Panc1 (cell line): ENCODE measurements around the gene CDX1. TPM values are rescaled to one million over a fixed set of nuclear protein-coding genes. Genes with fewer than 3 reads are reported as not detected.

Experiments
- ATAC-seq: fragments of 200-7000 bp; cut with Tn5 transposase; 2 replicates; pipeline ENCODE4 v1.9.1; 2020; ENCODE audit warnings: mild to moderate bottlenecking, moderate library complexity
- BruUV-seq: library from RNA; stranded (reverse); fragments of 400-500 nt; replicated peaks from 2 replicates; lab custom pipeline; 2021; lab: Mats Ljungman, UMichigan
- CTCF ChIA-PET: fragments of 300-600 bp; sonication (Branson Sonifier 250); formaldehyde crosslinking; loops from one replicate; lab custom pipeline; 2022; ENCODE audit warnings: antibody characterized with exemption; lab: Charles Lee
- POLR2A ChIA-PET: fragments of 300-600 bp; sonication (Branson Sonifier 250); formaldehyde crosslinking; loops from one replicate; lab custom pipeline; 2022; ENCODE audit warnings: antibody characterized with exemption; lab: Charles Lee
- DNase-seq: peaks from one replicate; pipeline ENCODE4 v3.0.0-alpha.2; 2010; ENCODE audit warnings: low read depth, low spot score
- H3K27ac ChIP-seq: 2 replicates; pipeline ENCODE4 v1.5.1; 2011; ENCODE audit warnings: mild to moderate bottlenecking, low read length, inconsistent platforms
- H3K27me3 ChIP-seq: fragments of 200-500 bp; sonication (Bioruptor generic); 2 replicates; pipeline ENCODE4 v1.6.0; 2014; ENCODE audit warnings: low read length, inconsistent platforms; ENCODE audit not compliant: control insufficient read depth, insufficient read depth
- H3K36me3 ChIP-seq: fragments of 200-500 bp; sonication (Bioruptor generic); 2 replicates; pipeline ENCODE4 v1.5.1; 2014; ENCODE audit warnings: inconsistent platforms, mild to moderate bottlenecking, low read length, moderate library complexity; ENCODE audit not compliant: control insufficient read depth, insufficient read depth
- H3K4me1 ChIP-seq: 2 replicates; pipeline ENCODE4 v1.5.1; 2011; ENCODE audit warnings: inconsistent platforms, mild to moderate bottlenecking, low read length, moderate library complexity; ENCODE audit not compliant: control insufficient read depth, insufficient read depth
- H3K4me3 ChIP-seq, 2 experiments: 2 replicates each; pipeline ENCODE4 v1.5.1; 2011 to 2012; ENCODE audit warnings: low read depth in 2 of 2, low read length in 2 of 2, mild to moderate bottlenecking in 2 of 2, inconsistent platforms in 1 of 2, moderate library complexity in 1 of 2
- H3K9me3 ChIP-seq: fragments of 200-500 bp; sonication (Bioruptor generic); 2 replicates; pipeline ENCODE4 v1.5.1; 2014; ENCODE audit warnings: low read depth, mild to moderate bottlenecking, inconsistent platforms, low read length, moderate library complexity; ENCODE audit not compliant: control insufficient read depth, insufficient read depth
- CTCF ChIP-seq: fragments of 450-650 bp; IDR thresholded peaks from 2 replicates; pipeline ENCODE4 v1.5.1; 2017; ENCODE audit warnings: mild to moderate bottlenecking
- POLR2AphosphoS5 ChIP-seq: IDR thresholded peaks from 2 replicates; pipeline ENCODE4 v1.6.1; 2012; ENCODE audit warnings: mild to moderate bottlenecking, low read depth, low read length, moderate library complexity
- REST ChIP-seq, 2 experiments: IDR thresholded peaks; 2 replicates each; pipeline ENCODE4 v1.6.1; 2011 to 2012; ENCODE audit warnings: low read depth in 2 of 2, control low read depth in 1 of 2, low read length in 1 of 2, mild to moderate bottlenecking in 1 of 2, moderate library complexity in 1 of 2; ENCODE audit not compliant: insufficient read depth in 1 of 2
- SIN3A ChIP-seq: IDR thresholded peaks from 2 replicates; pipeline ENCODE4 v1.6.1; 2012; ENCODE audit warnings: low read depth, mild to moderate bottlenecking, low read length, moderate library complexity, borderline replicate concordance; ENCODE audit not compliant: insufficient read depth
- TCF7L2 ChIP-seq: IDR thresholded peaks from 2 replicates; pipeline ENCODE4 v1.6.1; 2011; ENCODE audit warnings: mild to moderate bottlenecking, low read depth, low read length, inconsistent platforms
- in situ Hi-C: cut with HindIII; loops from 2 replicates; pipeline ENCODE4 v1.10.0; 2016; ENCODE audit warnings: low sequenced_read_pairs, low pct_unique_long_range_greater_than_20kb
- intact Hi-C: fragments of 100-400 bp; cut with micrococcal nuclease; formaldehyde crosslinking; loops from one replicate; pipeline ENCODE4 v1.10.0; 2022; ENCODE audit not compliant: unreplicated experiment
- total RNA-seq: library from RNA; stranded (reverse); gene quantifications from one replicate; pipeline ENCODE4 v1.2.1, GENCODE V29; 2021; ENCODE audit not compliant: unreplicated experiment

The CDX1 gene
- total RNA-seq, 1 experiment from 2014 or later, result not detected

- Histone ChIP-seq H3K27me3 (no peaks in the 10 kb centered on the region; the same call in 1 of the 2 replicates), H3K9me3 (no peaks in the 10 kb centered on the region), H3K4me1 (no peaks in the 10 kb centered on the region; the same call in 1 of the 2 replicates), H3K27ac (no peak overlapping the region), H3K36me3 (no peaks in the 10 kb centered on the region), H3K4me3 (no peak overlapping the region)
- ATAC-seq (no peak), DNase-seq (no peak)
- no peak for TF ChIP-seq POLR2AphosphoS5
- no peak for TF ChIP-seq REST (IDR thresholded peaks at IDR 0.05; ENCODE audit: insufficient read depth in 1 of 2, low read depth in 2 of 2, low read length in 1 of 2)
- no peak for TF ChIP-seq CTCF
- TF ChIP-seq SIN3A, result no peak
- TF ChIP-seq TCF7L2, result no peak
- POLR2A ChIA-PET, result interaction anchor here (0.5 to 0.6 kb wide), 2 partner anchors 60 to 106 kb away, joined by 3 read pairs; no protein-coding TSS in a partner anchor
- BruUV-seq, result no TSS peak
- intact Hi-C loops, result no loop called here
- in situ Hi-C loops, result no loop called here
- CTCF ChIA-PET, result no interaction called here
Measured at GRCh38 chr5:150206098-150206778, 39.7 kb downstream of the CDX1 start.

- intact Hi-C loops (no loop called here), in situ Hi-C loops (no loop called here)
- Histone ChIP-seq H3K36me3 (no peaks in the 10 kb centered on the region), H3K27ac (no peak overlapping the region), H3K9me3 (no peaks in the 10 kb centered on the region), H3K27me3 (no peaks in the 10 kb centered on the region; the same call in 1 of the 2 replicates), H3K4me3 (no peak overlapping the region), H3K4me1 (no peaks in the 10 kb centered on the region; the same call in 1 of the 2 replicates)
- ChIA-PET CTCF (no interaction called here), POLR2A (no interaction called here)
- ATAC-seq, result no peak
- no TSS peak for BruUV-seq
- DNase-seq, result no peak
- TF ChIP-seq POLR2AphosphoS5 (no peak), REST (IDR thresholded peaks at IDR 0.05; ENCODE audit: insufficient read depth in 1 of 2, low read depth in 2 of 2, low read length in 1 of 2) (no peak), SIN3A (no peak), TCF7L2 (no peak), CTCF (no peak)
Measured at GRCh38 chr5:150206779-150207115, 40.2 kb downstream of the CDX1 start.
